ENCODE results near the gene BEND3. TPM values are rescaled to one million over a fixed set of nuclear protein-coding genes. Genes with fewer than 3 reads are reported as not detected.
"Not testable (repeated sequence)": the region's sequence is repeated elsewhere in the genome, so short reads cannot be mapped to it uniquely, and the experiment has no call there.

The BEND3 gene
- total and polyA plus RNA-seq, 4 donors: 0.13 to 1.6 (median 0.88) TPM

DNA sequence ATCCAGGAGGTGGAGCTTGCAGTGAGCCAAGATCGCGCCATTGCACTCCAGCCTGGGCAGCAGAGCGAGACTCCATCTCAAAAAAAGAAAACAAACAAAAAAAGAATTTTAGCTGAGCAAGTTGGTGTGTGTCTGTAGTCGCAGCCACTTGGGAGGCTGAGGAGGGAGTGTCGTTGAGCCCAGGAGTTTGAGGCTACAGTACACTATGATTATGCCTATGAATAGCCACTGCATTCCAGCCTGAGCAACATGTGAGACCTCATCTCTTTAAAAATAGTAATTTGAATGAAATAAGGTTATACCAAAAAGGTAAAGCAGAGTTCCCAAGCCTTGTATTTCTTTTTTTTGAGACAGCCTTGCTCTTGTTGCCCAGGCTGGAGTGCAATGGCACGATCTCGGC, 67.5 kb downstream of the BEND3 start:
- Histone ChIP-seq H3K36me3 (ENCODE audit: control insufficient read depth in 1 of 2, insufficient read depth in 2 of 2, low read length in 1 of 2) (peaks cover 2 to 6% of the 10 kb centered on the region in 2 donors), H3K4me1 (ENCODE audit: control insufficient read depth in 1 of 2, insufficient read depth in 2 of 2, low read length in 2 of 2) (no peaks in the 10 kb centered on the region), H3K9me3 (ENCODE audit: control insufficient read depth, low read length) (no peaks in the 10 kb centered on the region), H3K27ac (ENCODE audit: low read depth in 1 of 2, low read length in 2 of 2) (no peak overlapping the region), H3K4me3 (ENCODE audit: low read length in 2 of 2) (no peak overlapping the region), H3K27me3 (ENCODE audit: control insufficient read depth in 1 of 2, insufficient read depth in 2 of 2, low read length in 1 of 2) (no peaks in the 10 kb centered on the region)
- DNase-seq (no peak), ATAC-seq (ENCODE audit: low FRiP score) (no peak)
- 87 to 88% methylated on average over 7 of the region's 7 CpGs for WGBS, 2 donors
- intact Hi-C loops (cut with DNase I): no loop called here

DNA sequence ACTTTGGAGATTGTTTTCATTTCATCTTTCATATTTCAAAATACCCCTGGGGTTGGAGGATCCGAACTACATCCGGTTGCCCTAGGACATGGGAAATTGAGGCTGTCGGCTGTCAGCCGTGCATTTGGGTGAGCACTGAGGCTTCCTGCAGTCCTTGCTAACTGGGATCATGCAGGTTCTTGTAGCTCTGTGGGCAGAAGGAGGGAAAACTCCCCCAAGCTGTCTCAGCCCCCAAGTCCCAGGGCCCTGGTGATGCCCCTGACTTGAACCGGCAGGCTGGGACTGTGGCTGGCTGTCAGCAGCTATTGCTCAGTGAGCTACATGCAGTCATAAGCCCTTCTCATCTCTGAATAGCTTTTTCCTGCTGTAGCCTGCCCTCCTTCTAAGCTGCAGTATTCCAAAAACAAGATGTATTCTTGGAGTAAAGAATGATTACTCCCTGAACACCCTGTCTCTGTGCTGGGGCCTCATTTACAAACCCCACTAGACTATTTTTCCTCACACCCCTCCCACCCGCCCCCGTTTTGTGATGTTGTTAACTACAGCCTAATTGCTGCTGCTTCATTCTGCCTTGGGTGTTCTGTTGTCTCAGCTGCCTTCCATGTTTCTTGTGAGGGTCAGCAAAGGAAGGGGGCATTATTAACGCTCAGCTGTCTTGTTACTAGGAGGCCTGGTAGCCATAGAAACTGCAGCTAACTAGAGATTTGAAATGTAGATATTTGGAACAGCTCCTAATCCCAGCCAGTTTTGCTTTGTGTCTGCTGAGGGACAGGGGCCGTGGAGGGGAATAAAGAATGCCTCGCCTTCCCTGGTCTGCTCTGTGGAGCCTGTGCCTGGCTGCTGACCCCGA, 69.3 kb downstream of the BEND3 start:
- intact Hi-C loops (cut with DNase I): no loop called here
- WGBS, 2 donors: 49 to 54% methylated on average over 11 of the region's 11 CpGs
- Histone ChIP-seq H3K36me3 (ENCODE audit: control insufficient read depth in 1 of 2, insufficient read depth in 2 of 2, low read length in 1 of 2) (peaks cover 2 to 6% of the 10 kb centered on the region in 2 donors), H3K9me3 (ENCODE audit: control insufficient read depth, low read length) (no peaks in the 10 kb centered on the region), H3K4me3 (ENCODE audit: low read length in 2 of 2) (no peak overlapping the region), H3K27me3 (ENCODE audit: control insufficient read depth in 1 of 2, insufficient read depth in 2 of 2, low read length in 1 of 2) (no peaks in the 10 kb centered on the region), H3K27ac (ENCODE audit: low read depth in 1 of 2, low read length in 2 of 2) (no peak overlapping the region), H3K4me1 (ENCODE audit: control insufficient read depth in 1 of 2, insufficient read depth in 2 of 2, low read length in 2 of 2) (no peaks in the 10 kb centered on the region)
- DNase-seq (no peak), ATAC-seq (ENCODE audit: low FRiP score) (no peak)

DNA sequence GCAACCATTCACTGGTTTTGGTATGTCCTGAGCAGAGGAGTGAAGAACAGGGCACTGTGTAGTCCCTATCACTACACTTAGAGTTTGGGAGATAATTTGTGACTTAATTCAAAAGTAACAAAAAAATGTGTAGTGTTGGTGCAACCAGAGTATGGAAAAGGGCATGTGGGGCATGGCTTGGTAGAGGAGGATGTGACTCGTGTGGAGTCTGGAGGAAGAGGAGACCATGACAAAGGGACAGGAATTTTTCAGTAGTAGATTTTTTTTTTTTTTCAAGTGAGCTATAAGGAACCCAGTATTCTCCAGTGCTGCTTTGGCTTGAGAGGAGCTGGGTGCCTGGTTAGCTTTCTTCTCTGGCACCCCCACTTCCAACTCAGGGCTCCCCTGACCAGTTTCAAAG, 82.2 kb downstream of the BEND3 start:
- 89 to 90% methylated on average over 1 of the region's 1 CpG for WGBS, 2 donors
- Histone ChIP-seq H3K4me1 (ENCODE audit: control insufficient read depth in 1 of 2, insufficient read depth in 2 of 2, low read length in 2 of 2) (peaks cover 0 to 2% of the 10 kb centered on the region in 2 donors), H3K27ac (ENCODE audit: low read depth in 1 of 2, low read length in 2 of 2) (no peak overlapping the region), H3K27me3 (ENCODE audit: control insufficient read depth in 1 of 2, insufficient read depth in 2 of 2, low read length in 1 of 2) (no peaks in the 10 kb centered on the region), H3K36me3 (ENCODE audit: control insufficient read depth in 1 of 2, insufficient read depth in 2 of 2, low read length in 1 of 2) (peaks cover 0 to 2% of the 10 kb centered on the region in 2 donors), H3K4me3 (ENCODE audit: low read length in 2 of 2) (no peak overlapping the region), H3K9me3 (ENCODE audit: control insufficient read depth, low read length) (no peaks in the 10 kb centered on the region)
- no peak for ATAC-seq (ENCODE audit: low FRiP score)
- intact Hi-C loops (cut with DNase I): no loop called here
- DNase-seq: no peak

DNA sequence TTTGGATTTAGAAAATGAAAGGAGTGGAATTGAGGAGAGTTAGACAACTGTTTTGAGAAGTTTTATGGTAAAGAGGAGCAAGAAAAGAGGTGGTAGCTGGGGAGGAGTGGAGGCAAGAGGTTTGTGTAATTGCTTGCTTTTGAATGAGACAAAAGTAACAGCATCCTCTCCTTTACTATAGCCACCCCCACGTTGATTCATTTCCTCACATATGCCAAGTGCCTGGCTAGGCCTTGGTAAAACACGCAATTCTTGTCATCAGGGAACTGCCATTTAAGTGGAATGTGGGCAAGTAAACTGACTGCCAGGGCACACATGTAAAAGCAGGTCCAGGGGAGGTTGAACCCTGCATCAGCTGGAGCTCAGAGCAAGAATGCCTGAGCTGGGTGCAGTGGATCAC, 83.3 kb downstream of the BEND3 start:
- intact Hi-C loops (cut with DNase I): no loop called here
- Histone ChIP-seq H3K4me3 (ENCODE audit: low read length in 2 of 2) (no peak overlapping the region), H3K9me3 (ENCODE audit: control insufficient read depth, low read length) (no peaks in the 10 kb centered on the region), H3K4me1 (ENCODE audit: control insufficient read depth in 1 of 2, insufficient read depth in 2 of 2, low read length in 2 of 2) (peaks cover 0 to 2% of the 10 kb centered on the region in 2 donors), H3K36me3 (ENCODE audit: control insufficient read depth in 1 of 2, insufficient read depth in 2 of 2, low read length in 1 of 2) (peaks cover 0 to 2% of the 10 kb centered on the region in 2 donors), H3K27me3 (ENCODE audit: control insufficient read depth in 1 of 2, insufficient read depth in 2 of 2, low read length in 1 of 2) (no peaks in the 10 kb centered on the region), H3K27ac (ENCODE audit: low read depth in 1 of 2, low read length in 2 of 2) (no peak overlapping the region)
- 79 to 80% methylated on average over 2 of the region's 2 CpGs for WGBS, 2 donors
- no peak for ATAC-seq (ENCODE audit: low FRiP score)
- no peak for DNase-seq

DNA sequence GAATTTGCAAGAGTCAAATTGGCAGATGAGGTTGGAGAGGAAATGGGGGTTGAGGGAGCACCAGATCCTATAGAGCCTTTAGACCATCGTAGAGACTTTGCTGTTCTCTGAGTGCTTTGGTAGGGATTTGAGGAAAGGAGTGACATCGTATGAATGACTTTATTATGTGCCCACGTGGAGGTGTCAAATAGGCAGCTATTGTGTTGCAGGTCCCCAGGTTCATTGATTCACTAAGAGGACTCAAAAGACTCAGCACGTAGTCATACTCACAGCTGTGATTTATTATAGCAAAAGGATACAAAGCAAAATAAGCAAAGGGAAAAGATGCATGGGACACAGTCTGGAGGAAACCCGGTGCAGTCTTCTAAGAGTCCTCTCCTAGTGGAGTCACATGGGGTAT, 85.2 kb downstream of the BEND3 start:
- Histone ChIP-seq H3K36me3 (ENCODE audit: control insufficient read depth in 1 of 2, insufficient read depth in 2 of 2, low read length in 1 of 2) (peaks cover 0 to 2% of the 10 kb centered on the region in 2 donors), H3K27me3 (ENCODE audit: control insufficient read depth in 1 of 2, insufficient read depth in 2 of 2, low read length in 1 of 2) (no peaks in the 10 kb centered on the region), H3K9me3 (ENCODE audit: control insufficient read depth, low read length) (no peaks in the 10 kb centered on the region), H3K27ac (ENCODE audit: low read depth in 1 of 2, low read length in 2 of 2) (no peak overlapping the region), H3K4me3 (ENCODE audit: low read length in 2 of 2) (no peak overlapping the region), H3K4me1 (ENCODE audit: control insufficient read depth in 1 of 2, insufficient read depth in 2 of 2, low read length in 2 of 2) (peaks cover 0 to 2% of the 10 kb centered on the region in 2 donors)
- no peak for DNase-seq
- intact Hi-C loops (cut with DNase I): no loop called here
- 75 to 84% methylated on average over 5 of the region's 5 CpGs for WGBS, 2 donors
- no peak for ATAC-seq (ENCODE audit: low FRiP score)

DNA sequence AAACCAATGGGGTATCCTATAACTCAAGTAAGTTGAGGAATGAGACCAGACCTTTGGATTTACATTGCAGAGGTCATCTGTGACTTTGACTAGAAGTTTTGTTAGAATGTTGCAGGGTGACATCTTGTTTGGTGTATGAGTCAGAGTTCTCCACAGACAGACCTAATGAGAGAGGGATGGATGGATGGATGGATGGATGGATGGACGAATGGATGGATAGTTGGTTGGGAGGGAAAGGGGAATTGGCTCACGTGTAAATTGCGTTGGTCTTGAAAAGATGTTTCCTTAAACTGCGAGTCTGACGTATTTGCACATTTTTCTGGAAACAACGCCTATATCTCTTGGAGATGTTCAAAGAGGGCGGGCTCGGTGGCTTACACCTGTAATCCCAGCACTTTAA, 88.3 kb downstream of the BEND3 start:
- Histone ChIP-seq H3K36me3 (ENCODE audit: control insufficient read depth in 1 of 2, insufficient read depth in 2 of 2, low read length in 1 of 2) (no peaks in the 10 kb centered on the region), H3K27ac (ENCODE audit: low read depth in 1 of 2, low read length in 2 of 2) (no peak overlapping the region), H3K27me3 (ENCODE audit: control insufficient read depth in 1 of 2, insufficient read depth in 2 of 2, low read length in 1 of 2) (no peaks in the 10 kb centered on the region), H3K4me3 (ENCODE audit: low read length in 2 of 2) (no peak overlapping the region), H3K9me3 (ENCODE audit: control insufficient read depth, low read length) (no peaks in the 10 kb centered on the region), H3K4me1 (ENCODE audit: control insufficient read depth in 1 of 2, insufficient read depth in 2 of 2, low read length in 2 of 2) (peaks cover 0 to 2% of the 10 kb centered on the region in 2 donors)
- WGBS, 2 donors: 91 to 94% methylated on average over 8 of the region's 8 CpGs
- ATAC-seq (ENCODE audit: low FRiP score) (no peak), DNase-seq (no peak)
- intact Hi-C loops (cut with DNase I): loop anchor here (5.0 kb wide), 1 partner anchor 85 kb away; no protein-coding TSS in a partner anchor

DNA sequence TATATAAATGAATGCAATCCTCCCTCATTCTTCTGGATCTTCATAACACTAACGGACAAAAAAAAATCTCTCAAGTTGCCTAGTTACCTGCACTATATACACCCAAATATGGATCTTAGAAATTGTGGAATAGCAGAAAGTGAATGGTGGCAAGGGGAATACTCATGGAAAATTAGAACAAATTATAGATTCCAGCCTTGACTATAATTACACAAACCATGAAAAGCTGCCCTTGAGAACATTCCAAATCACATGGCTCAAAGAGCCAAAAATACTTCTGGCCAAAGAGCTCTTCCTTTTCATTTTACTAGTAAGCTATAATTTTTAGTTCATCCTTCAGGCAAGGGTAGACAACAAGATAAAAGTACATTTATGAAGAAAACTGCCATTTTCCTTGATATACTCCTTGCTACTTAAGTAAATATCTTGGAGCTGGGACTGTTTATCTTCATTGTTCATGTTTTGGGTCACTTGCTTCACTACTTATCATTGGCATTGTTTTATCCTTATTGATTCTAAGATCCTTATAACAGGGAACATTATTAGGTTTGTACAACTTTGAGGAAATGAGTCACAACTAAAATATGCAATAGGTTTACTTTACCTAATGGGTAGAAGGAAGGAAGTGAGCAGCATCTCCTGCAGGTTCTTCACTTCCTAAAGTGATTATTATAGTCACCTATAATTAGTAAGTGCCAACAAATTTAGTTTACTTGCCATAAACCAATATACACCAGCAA, 93.7 kb downstream of the BEND3 start:
- Histone ChIP-seq H3K27ac (ENCODE audit: low read depth in 1 of 2, low read length in 2 of 2) (no peak overlapping the region), H3K4me3 (ENCODE audit: low read length in 2 of 2) (no peak overlapping the region), H3K9me3 (ENCODE audit: control insufficient read depth, low read length) (no peaks in the 10 kb centered on the region), H3K36me3 (ENCODE audit: control insufficient read depth in 1 of 2, insufficient read depth in 2 of 2, low read length in 1 of 2) (no peaks in the 10 kb centered on the region), H3K4me1 (ENCODE audit: control insufficient read depth in 1 of 2, insufficient read depth in 2 of 2, low read length in 2 of 2) (no peaks in the 10 kb centered on the region), H3K27me3 (ENCODE audit: control insufficient read depth in 1 of 2, insufficient read depth in 2 of 2, low read length in 1 of 2) (no peaks in the 10 kb centered on the region)
- ATAC-seq (ENCODE audit: low FRiP score): no peak
- intact Hi-C loops (cut with DNase I): no loop called here
- 52 to 53% methylated on average over 1 of the region's 1 CpG for WGBS, 2 donors
- DNase-seq: no peak

DNA sequence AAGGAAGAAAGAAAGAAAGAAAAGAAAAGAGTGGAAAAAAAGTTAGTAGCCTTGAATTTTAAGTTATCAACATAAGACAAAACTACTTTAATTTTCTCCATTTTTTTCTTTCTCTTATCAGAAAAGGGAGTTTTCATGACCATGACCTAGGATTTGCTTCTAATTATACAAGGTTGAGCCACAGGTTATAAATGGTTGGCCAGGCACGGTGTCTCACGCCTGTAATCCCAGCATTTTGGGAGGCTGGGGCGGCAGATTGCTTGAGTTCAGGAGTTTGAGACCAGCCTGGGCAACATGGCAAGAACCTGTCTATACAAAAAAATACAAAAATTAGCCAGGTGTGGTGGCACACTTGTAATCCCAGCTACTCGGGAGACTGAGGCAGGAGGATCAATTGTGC, 95.1 kb downstream of the BEND3 start:
- Histone ChIP-seq H3K27me3 (ENCODE audit: control insufficient read depth in 1 of 2, insufficient read depth in 2 of 2, low read length in 1 of 2) (no peaks in the 10 kb centered on the region), H3K4me3 (ENCODE audit: low read length in 2 of 2) (no peak overlapping the region), H3K27ac (ENCODE audit: low read depth in 1 of 2, low read length in 2 of 2) (no peak overlapping the region), H3K9me3 (ENCODE audit: control insufficient read depth, low read length) (no peaks in the 10 kb centered on the region), H3K36me3 (ENCODE audit: control insufficient read depth in 1 of 2, insufficient read depth in 2 of 2, low read length in 1 of 2) (no peaks in the 10 kb centered on the region), H3K4me1 (ENCODE audit: control insufficient read depth in 1 of 2, insufficient read depth in 2 of 2, low read length in 2 of 2) (no peaks in the 10 kb centered on the region)
- no peak for ATAC-seq (ENCODE audit: low FRiP score)
- DNase-seq: no peak
- 47 to 49% methylated on average over 4 of the region's 4 CpGs for WGBS, 2 donors
- intact Hi-C loops (cut with DNase I): no loop called here

DNA sequence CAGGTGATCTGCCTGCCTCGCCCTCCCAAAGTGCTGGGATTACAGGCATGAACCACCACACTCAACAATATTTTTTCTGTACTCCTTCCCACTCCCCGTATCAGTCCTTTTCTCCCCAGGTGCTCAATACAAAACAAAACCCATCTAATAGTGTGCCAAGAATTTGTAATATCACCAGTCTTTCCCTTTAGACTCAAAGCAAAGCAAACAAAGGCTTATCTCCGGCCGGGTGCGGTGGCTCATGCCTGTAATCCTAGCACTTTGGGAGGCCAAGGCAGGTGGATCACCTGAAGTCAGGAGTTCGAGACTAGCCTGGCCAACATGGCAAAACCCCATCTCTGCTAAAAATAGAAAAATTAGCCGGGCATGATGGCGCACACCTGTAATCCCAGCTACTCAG, 95.7 kb downstream of the BEND3 start:
- H3K4me3 ChIP-seq (ENCODE audit: low read length in 2 of 2); DNase-seq; H3K27me3 ChIP-seq (ENCODE audit: control insufficient read depth in 1 of 2, insufficient read depth in 2 of 2, low read length in 1 of 2); intact Hi-C loops (cut with DNase I); H3K4me1 ChIP-seq (ENCODE audit: control insufficient read depth in 1 of 2, insufficient read depth in 2 of 2, low read length in 2 of 2); H3K36me3 ChIP-seq (ENCODE audit: control insufficient read depth in 1 of 2, insufficient read depth in 2 of 2, low read length in 1 of 2); ATAC-seq (ENCODE audit: low FRiP score); H3K27ac ChIP-seq (ENCODE audit: low read depth in 1 of 2, low read length in 2 of 2); H3K9me3 ChIP-seq (ENCODE audit: control insufficient read depth, low read length): not testable (repeated sequence)
- whole genome bisulfite sequencing, 2 donors: 65 to 70% methylated on average over 8 of the region's 8 CpGs
